HG03460 (cell line): ENCODE results near the gene PPP4R3B.
A peak's percentile ranks its signal among the peaks of the same experiment; 100 is the strongest.

Experiments
- ATAC-seq: cut with Tn5 transposase; IDR thresholded peaks from one replicate; pipeline ENCODE4 v1.9.1; 2021; ENCODE audit not compliant: unreplicated experiment

The PPP4R3B gene

GRCh38 chr2:55617175-55618024 lies at the start of gene PPP4R3B:
Gene PPP4R3B, minus strand, starts transcription at chr2:55617622. Its CDS starts 337 bp downstream, at chr2:55617285.
- peak; percentile 80 for ATAC-seq

GRCh38 chr2:55653255-55653654 lies 35.8 kb upstream of the PPP4R3B start:
- no peak for ATAC-seq

- no peak for ATAC-seq
Measured at GRCh38 chr2:55649211-55649610, 31.8 kb upstream of the PPP4R3B start.

GRCh38 chr2:55636831-55637230 lies 19.4 kb upstream of the PPP4R3B start:
- no peak for ATAC-seq

GRCh38 chr2:55628931-55629330 lies 11.5 kb upstream of the PPP4R3B start:
- no peak for ATAC-seq

- ATAC-seq, result no peak
Measured at GRCh38 chr2:55627915-55628314, 10.5 kb upstream of the PPP4R3B start.

DNA sequence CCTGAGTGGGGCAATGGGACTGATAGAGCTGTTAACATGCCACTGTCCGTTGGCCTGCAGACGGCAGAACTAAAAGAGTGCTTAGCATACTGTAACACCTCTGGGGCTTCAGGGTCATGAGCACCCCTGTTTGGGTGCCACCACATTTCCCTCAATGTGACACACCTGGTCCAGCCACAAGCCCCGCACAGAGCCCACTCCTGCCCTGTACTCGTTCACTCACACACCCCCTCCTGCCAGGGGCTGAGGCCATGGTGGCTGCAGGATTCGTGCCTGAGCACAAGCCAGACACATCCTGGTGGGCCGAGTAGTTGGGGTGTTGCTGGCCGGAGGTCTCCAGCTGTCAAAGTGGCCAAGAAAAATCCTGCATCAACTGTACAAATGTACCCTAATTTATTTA lies 4.4 kb upstream of the PPP4R3B start:
- ATAC-seq, result no peak

DNA sequence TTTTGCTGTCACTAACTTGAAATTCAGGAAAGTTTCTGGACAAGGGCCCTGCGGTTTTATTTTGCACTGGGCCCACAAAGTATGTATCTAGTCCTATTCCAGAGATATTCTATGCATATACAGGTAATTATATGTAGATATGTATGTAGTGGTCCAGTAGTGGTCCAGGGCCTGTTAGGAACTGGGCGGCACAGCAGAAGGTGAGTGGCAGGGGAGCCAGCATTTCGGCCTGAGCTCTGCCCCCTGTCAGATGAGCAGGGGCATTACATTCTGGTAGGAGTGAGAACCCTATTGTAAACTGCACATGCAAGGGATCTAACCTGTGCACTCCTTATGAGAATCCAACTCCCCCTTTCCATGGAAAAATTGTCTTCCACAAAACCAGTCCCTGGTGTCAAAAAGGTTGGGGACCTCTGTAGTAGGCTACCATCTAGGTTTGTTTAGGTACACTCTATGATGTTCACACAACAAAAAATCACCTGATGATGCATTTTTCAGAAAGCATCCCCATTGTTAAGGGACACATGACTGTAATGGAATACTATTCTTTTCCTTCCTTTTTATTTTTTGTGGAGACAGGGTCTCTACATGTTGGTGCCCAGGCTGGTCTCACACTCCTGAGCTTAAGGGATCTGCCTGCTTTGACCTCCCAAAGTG lies 2.8 kb upstream of the PPP4R3B start:
- no peak for ATAC-seq

GRCh38 chr2:55618275-55619055 lies 1.0 kb upstream of the PPP4R3B start:
- ATAC-seq, result peak; percentile 31

- ATAC-seq, result no peak
Measured at GRCh38 chr2:55618025-55618274, 528 bp upstream of the PPP4R3B start.

DNA sequence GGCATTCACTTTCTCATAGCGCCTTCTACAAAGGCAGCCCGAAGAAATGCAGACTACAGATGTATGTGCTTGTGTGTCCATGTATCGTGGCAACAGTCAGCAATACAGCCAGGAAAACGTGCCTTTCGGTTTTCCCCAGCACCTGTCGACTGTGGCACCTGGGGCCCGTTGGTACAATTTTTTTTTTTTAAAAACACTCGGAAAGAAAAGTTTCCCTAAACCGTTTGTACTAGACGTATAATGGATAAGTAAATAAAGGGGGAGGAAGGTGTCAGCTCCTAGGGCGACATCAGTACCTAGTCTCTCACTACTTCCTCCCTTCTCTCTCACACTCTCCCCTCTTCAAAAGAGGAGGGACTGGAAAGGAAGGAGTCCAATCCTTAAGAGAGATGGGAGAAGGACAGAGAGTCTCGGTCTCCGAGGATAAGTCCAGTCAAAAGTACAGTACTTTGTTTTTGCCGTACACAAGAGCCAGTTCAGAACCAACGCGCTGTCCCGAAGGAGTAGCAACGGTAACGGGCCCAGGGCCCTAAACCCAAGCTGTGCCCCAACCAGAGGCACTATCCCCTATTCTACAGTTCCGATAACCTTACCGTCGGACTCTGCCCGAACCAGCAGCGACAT lies 759 bp downstream of the PPP4R3B start:
- peak; percentile 3 for ATAC-seq

- ATAC-seq, result no peak
Measured at GRCh38 chr2:55611997-55612396, 5.4 kb downstream of the PPP4R3B start.

- ATAC-seq, result no peak
Measured at GRCh38 chr2:55610954-55611743, 6.3 kb downstream of the PPP4R3B start.

DNA sequence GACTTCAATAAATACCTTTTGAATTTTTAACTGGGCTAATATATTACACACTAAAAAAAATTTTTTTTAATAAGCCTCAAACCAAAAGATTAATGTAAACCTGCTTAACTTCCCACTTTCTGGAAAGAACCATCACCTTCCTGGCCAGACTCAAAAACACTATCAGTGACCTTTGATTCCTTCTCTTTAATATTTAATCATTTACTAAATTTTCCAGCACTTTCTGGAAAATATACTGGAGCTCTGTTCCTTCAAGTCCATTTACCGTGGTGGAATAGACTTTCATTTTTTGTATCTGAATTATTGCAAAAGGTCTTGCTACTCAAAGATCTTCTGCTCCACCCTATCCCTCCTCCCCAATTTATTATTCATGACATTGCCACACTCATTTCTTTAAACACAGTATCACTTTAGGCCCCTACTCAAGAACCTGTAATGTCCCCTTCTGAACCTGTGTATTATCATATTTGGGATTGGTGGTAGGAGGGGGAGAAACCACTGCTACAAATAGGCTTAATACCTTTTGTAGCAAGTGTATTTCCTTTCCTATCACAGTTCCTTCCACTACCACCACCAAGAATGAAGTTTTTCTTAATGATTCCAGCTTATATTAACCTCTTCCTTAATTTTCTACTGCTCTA lies 7.4 kb downstream of the PPP4R3B start:
- no peak for ATAC-seq

DNA sequence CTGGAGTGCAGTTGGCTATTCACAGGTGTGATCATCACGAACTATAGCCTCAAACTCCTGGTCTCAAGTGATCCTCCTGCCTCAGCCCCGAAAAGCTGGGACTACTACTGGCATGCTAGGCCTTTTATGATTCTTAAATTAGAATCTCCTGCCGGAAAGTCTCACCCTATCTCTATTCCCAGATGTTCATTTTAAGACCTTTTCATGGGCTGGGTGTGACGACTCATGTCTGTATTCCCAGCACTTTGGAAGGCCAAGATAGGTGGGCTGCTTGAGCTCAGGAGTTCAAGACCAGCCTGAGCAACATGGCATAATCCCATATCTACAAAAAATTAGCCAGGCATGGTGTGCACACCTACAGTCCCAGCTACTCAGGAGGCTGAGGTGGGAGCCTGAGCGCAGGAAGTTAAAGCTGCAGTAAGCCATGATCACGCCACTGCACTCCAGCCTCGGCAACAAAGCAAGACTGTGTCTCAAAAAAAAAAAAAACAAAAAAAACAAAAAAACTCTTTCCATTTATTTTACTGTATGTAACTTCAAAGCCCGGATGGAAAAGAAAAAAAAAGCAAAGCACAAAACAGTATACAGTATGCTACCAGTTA lies 8.1 kb downstream of the PPP4R3B start:
- no peak for ATAC-seq

- no peak for ATAC-seq
Measured at GRCh38 chr2:55607717-55608116, 9.7 kb downstream of the PPP4R3B start.

DNA sequence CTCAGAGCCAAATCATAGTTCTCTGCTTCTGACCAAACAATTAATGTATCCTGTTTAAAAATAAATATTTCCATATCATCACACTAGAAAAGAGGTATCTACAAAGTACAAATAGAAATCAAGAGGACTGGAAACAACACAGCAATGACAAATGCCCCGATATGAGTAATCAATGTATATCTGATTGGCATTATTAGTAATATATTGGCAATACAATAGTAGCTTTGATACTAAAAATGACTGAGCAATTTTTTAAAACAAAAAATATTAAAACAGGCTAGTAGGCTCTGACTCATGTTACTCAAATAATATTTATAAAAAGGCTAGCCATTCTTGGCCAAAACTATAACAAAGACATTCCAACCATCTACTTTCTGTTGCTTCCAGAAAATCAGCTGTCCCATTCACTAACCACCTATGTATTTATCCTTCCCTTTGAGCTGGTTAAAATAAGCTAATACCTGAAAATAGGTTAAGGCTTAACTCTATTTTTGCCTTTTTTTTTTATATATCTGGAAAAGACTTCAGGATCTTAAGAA lies 13.3 kb downstream of the PPP4R3B start:
- ATAC-seq, result no peak

- ATAC-seq, result no peak
Measured at GRCh38 chr2:55601849-55602248, 15.6 kb downstream of the PPP4R3B start.

DNA sequence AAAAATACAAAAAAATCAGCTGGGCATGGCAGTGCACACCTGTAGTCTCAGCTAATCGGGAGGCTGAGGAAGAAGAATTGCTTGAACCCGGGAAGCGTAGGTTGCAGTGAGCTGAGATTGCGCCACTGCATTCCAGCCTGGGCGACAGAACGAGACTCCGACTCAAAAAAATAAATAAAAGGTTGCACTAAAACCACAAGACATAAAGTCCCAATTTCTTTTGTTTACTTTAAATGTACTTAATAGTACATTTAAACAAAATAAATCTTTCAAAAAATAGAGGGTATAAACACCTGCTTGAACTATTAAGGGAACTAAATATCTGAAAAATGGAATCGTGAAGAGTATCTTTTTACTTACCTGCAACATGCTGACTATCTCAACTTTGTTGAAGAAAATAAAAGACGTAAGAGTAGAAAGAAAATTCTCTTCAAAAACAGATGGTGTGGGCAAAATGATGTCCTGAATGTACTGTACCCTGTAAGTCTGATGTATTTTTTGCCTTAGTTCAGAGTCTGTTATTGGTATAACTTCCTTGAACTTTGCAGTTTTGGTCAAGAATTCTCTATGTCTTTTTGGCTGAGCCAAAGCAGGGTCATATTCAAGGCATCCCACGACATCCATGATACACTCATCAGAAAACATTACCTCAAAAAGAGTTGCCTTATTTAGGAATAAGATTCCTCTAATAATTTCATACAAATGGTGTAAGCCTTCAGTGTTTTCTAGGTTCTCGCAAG lies 19.2 kb downstream of the PPP4R3B start:
- no peak for ATAC-seq
